ENCODE measurements around the gene DOCK11.

DNA sequence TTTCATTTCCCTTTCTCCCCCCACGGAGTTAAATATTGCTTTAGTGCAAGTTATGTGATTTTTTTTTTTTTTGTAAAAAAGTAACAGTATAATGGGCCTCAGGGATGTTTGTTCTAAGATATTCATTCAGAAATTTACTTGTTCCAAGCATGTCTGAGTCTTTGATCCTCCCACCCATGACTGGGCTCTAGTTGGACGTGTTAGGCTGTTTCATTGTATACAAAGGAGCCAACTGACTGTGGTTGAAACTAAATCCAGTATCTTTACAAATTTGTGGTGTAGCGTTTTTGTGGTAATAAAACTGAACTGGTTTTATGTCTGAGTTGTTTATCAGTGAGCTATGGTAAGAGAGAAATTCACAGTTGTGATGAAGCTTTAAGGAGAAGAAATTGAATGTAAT is 74.1 kb downstream of the DOCK11 start:
- TF ChIP-seq POLR2AphosphoS5 (IDR thresholded peaks at IDR 0.05; ENCODE audit: low read depth, low read length) (no peak), POLR2A (IDR thresholded peaks at IDR 0.05; ENCODE audit: low read depth, low read length) (no peak), TAF1 (IDR thresholded peaks at IDR 0.05; ENCODE audit: borderline replicate concordance, low read depth, low read length) (no peak)
